ENCODE results near the gene EVC. TPM values are rescaled to one million over a fixed set of nuclear protein-coding genes. Genes with fewer than 3 reads are reported as not detected.
A peak's percentile ranks its signal among the peaks of the same experiment; 100 is the strongest.
"Not testable (repeated sequence)": the region's sequence is repeated elsewhere in the genome, so short reads cannot be mapped to it uniquely, and the experiment has no call there.

EVC gene
- total RNA-seq, 1 experiment from 2014 or later: not detected

DNA sequence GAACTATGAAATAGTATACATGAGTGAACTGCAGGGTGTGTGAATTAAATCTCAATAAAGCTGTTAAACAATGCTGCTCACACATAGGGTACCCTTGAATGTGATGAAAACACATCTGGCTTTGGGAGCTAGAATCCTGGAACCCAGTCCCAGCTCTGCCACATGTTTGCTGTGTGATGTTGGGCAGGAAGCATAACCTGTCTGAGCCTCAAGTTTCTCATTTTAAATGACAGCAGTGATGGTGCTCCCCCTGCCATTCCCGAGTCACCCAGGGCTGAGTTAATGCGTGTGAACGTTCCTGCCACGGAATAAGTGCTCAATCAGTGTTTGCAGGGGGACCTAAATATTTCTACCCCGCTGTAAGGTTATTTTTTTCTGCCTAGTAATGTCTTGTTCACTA lies 10.9 kb downstream of the EVC start:
- Mint-ChIP-seq H3K36me3 (ENCODE audit: insufficient read depth, unreplicated experiment) (no peaks in the 10 kb centered on the region), H3K9me3 (ENCODE audit: unreplicated experiment) (peaks cover 24% of the 10 kb centered on the region), H3K4me1 (ENCODE audit: low read depth, unreplicated experiment) (no peaks in the 10 kb centered on the region), H3K27me3 (ENCODE audit: insufficient read depth, unreplicated experiment) (no peaks in the 10 kb centered on the region), H3K27ac (ENCODE audit: unreplicated experiment) (peak overlapping the region; percentile 63), H3K4me3 (ENCODE audit: unreplicated experiment) (no peak overlapping the region)
- BruUV-seq (replicated peaks): no TSS peak
- Histone ChIP-seq H3K4me1 (peaks cover 12% of the 10 kb centered on the region; the same call in 1 of the 2 replicates), H3K27me3 (replicated peaks; ENCODE audit: control insufficient read depth, insufficient read depth, low read length) (no peaks in the 10 kb centered on the region), H3K36me3 (ENCODE audit: control insufficient read depth, insufficient read depth, low read length) (no peaks in the 10 kb centered on the region), H3K9me3 (no peaks in the 10 kb centered on the region), H3K4me3 (ENCODE audit: low read depth, low read length) (no peak overlapping the region)
- ChIA-PET CTCF (no interaction called here), POLR2A (no interaction called here)
- DNase-seq: no peak
- TF ChIP-seq, protein P1, sequence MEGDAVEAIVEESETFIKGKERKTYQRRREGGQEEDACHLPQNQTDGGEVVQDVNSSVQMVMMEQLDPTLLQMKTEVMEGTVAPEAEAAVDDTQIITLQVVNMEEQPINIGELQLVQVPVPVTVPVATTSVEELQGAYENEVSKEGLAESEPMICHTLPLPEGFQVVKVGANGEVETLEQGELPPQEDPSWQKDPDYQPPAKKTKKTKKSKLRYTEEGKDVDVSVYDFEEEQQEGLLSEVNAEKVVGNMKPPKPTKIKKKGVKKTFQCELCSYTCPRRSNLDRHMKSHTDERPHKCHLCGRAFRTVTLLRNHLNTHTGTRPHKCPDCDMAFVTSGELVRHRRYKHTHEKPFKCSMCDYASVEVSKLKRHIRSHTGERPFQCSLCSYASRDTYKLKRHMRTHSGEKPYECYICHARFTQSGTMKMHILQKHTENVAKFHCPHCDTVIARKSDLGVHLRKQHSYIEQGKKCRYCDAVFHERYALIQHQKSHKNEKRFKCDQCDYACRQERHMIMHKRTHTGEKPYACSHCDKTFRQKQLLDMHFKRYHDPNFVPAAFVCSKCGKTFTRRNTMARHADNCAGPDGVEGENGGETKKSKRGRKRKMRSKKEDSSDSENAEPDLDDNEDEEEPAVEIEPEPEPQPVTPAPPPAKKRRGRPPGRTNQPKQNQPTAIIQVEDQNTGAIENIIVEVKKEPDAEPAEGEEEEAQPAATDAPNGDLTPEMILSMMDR (IDR thresholded peaks at IDR 0.05; ENCODE audit: insufficient read depth in 1 of 2, low read depth in 1 of 2, low read length in 1 of 2, severe bottlenecking in 1 of 2, unreplicated experiment in 1 of 2): no peak
- intact Hi-C loops (cut with micrococcal nuclease; ENCODE audit: unreplicated experiment): no loop called here

- peak; percentile 48 to 60 for DNase-seq
- Mint-ChIP-seq H3K4me1 (ENCODE audit: low read depth, unreplicated experiment) (no peaks in the 10 kb centered on the region), H3K27me3 (ENCODE audit: insufficient read depth, unreplicated experiment) (no peaks in the 10 kb centered on the region), H3K36me3 (ENCODE audit: insufficient read depth, unreplicated experiment) (no peaks in the 10 kb centered on the region), H3K9me3 (ENCODE audit: unreplicated experiment) (peaks cover 20% of the 10 kb centered on the region), H3K27ac (ENCODE audit: unreplicated experiment) (peak overlapping the region; percentile 63), H3K4me3 (ENCODE audit: unreplicated experiment) (no peak overlapping the region)
- TF ChIP-seq, protein P1 (IDR thresholded peaks at IDR 0.05; ENCODE audit: insufficient read depth in 1 of 2, low read depth in 1 of 2, low read length in 1 of 2, severe bottlenecking in 1 of 2, unreplicated experiment in 1 of 2): no peak
- ChIA-PET CTCF (no interaction called here), POLR2A (no interaction called here)
- no peaks in the 10 kb centered on the region for H3K27me3 ChIP-seq (replicated peaks; ENCODE audit: control insufficient read depth, insufficient read depth, low read length)
- H3K36me3 ChIP-seq (ENCODE audit: control insufficient read depth, insufficient read depth, low read length): no peaks in the 10 kb centered on the region
- no peak overlapping the region for H3K4me3 ChIP-seq (ENCODE audit: low read depth, low read length)
- no TSS peak for BruUV-seq (replicated peaks)
- no peaks in the 10 kb centered on the region for H3K9me3 ChIP-seq
- H3K4me1 ChIP-seq: peaks cover 12% of the 10 kb centered on the region; the same call in 1 of the 2 replicates
- intact Hi-C loops (cut with micrococcal nuclease; ENCODE audit: unreplicated experiment): no loop called here
Observed at GRCh38 chr4:5722328-5722727, 11.3 kb downstream of the EVC start.

GRCh38 chr4:5724377-5724776 lies 13.4 kb downstream of the EVC start:
- Mint-ChIP-seq H3K4me3 (ENCODE audit: unreplicated experiment) (no peak overlapping the region), H3K27ac (ENCODE audit: unreplicated experiment) (no peak overlapping the region), H3K4me1 (ENCODE audit: low read depth, unreplicated experiment) (no peaks in the 10 kb centered on the region), H3K36me3 (ENCODE audit: insufficient read depth, unreplicated experiment) (no peaks in the 10 kb centered on the region), H3K9me3 (ENCODE audit: unreplicated experiment) (peaks cover 12% of the 10 kb centered on the region), H3K27me3 (ENCODE audit: insufficient read depth, unreplicated experiment) (no peaks in the 10 kb centered on the region)
- no peaks in the 10 kb centered on the region for H3K27me3 ChIP-seq (replicated peaks; ENCODE audit: control insufficient read depth, insufficient read depth, low read length)
- H3K4me3 ChIP-seq (ENCODE audit: low read depth, low read length): no peak overlapping the region
- no peaks in the 10 kb centered on the region for H3K9me3 ChIP-seq
- TF ChIP-seq, protein P1 (IDR thresholded peaks at IDR 0.05; ENCODE audit: insufficient read depth in 1 of 2, low read depth in 1 of 2, low read length in 1 of 2, severe bottlenecking in 1 of 2, unreplicated experiment in 1 of 2): no peak
- ChIA-PET POLR2A (no interaction called here), CTCF (interaction anchor here (0.6 kb wide), 1 partner anchor 733 kb away, joined by 5 read pairs; no protein-coding TSS in a partner anchor)
- H3K36me3 ChIP-seq (ENCODE audit: control insufficient read depth, insufficient read depth, low read length): no peaks in the 10 kb centered on the region
- DNase-seq: no peak
- intact Hi-C loops (cut with micrococcal nuclease; ENCODE audit: unreplicated experiment): no loop called here
- H3K4me1 ChIP-seq: peaks cover 12% of the 10 kb centered on the region; the same call in 1 of the 2 replicates
- no TSS peak for BruUV-seq (replicated peaks)

DNA sequence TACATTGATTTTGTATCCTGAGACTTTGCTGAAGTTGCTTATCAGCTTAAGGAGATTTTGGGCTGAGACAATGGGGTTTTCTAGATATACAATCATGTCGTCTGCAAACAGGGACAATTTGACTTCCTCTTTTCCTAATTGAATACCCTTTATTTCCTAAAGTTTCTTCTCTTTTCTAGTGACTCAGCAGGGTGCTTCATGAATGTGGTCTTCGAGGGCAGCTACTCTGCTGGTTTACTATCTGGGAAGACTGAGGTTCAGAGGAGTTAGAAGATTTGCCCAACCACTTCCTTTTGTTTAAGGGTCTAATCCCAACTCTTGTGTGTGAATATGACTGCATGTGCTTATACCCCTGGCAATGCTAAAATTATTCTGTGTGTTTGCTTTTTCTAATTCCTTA lies 17.4 kb downstream of the EVC start:
- H3K27ac Mint-ChIP-seq (ENCODE audit: unreplicated experiment); H3K4me1 ChIP-seq; DNase-seq; H3K4me3 Mint-ChIP-seq (ENCODE audit: unreplicated experiment); H3K9me3 ChIP-seq; BruUV-seq (replicated peaks); H3K27me3 Mint-ChIP-seq (ENCODE audit: insufficient read depth, unreplicated experiment); H3K36me3 ChIP-seq (ENCODE audit: control insufficient read depth, insufficient read depth, low read length); CTCF ChIA-PET; H3K4me1 Mint-ChIP-seq (ENCODE audit: low read depth, unreplicated experiment); H3K4me3 ChIP-seq (ENCODE audit: low read depth, low read length); H3K36me3 Mint-ChIP-seq (ENCODE audit: insufficient read depth, unreplicated experiment); intact Hi-C loops (cut with micrococcal nuclease; ENCODE audit: unreplicated experiment); H3K27me3 ChIP-seq (replicated peaks; ENCODE audit: control insufficient read depth, insufficient read depth, low read length); POLR2A ChIA-PET: not testable (repeated sequence)
- H3K9me3 Mint-ChIP-seq (ENCODE audit: unreplicated experiment): peaks cover 11% of the 10 kb centered on the region

All from Caco-2 (cell line).